Measurements from ENCODE around the gene TMEM92.

Gene TMEM92

GRCh38 chr17:50274142-50274896 lies at the start of gene TMEM92:
TMEM92 (plus strand) TSS chr17:50274466; CDS start chr17:50274502, 36 bp downstream.
- Mint-ChIP-seq H3K4me1 (ENCODE audit: low read depth) (peaks cover 4% of the 10 kb centered on the region), H3K27ac (no peak within 1 kb of the TSS), H3K27me3 (peaks cover 22% of the 10 kb centered on the region), H3K36me3 (no peaks in the 10 kb centered on the region), H3K9me3 (ENCODE audit: low read depth) (no peaks in the 10 kb centered on the region), H3K4me3 (no peak within 1 kb of the TSS)

DNA sequence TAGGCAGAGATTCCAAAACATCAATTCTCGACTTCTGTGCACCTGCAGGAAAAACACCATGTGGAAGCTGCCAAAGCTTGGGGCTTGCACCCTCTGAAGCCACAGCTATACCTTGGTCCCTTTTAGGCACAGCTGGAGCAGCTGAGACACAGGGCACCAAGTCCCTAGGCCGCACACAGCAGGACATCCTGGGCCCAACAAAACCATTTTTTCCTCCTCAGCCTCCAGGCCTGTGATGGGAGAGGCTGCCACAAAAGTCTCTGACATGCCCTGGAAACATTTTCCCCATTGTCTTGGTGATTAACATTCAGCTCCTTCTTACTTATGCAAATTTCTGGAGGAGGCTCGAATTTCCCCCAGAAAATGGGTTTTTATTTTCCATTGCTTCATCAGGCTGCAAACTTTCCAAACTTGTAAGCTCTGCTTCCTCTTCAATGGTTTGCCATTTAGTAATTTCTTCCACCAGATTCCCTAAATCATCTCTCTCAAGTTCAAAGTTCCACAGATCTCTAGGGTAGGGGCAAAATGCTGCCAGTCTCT lies 48.5 kb upstream of the TMEM92 start:
- Mint-ChIP-seq H3K9me3 (ENCODE audit: low read depth) (peaks cover 15% of the 10 kb centered on the region), H3K27me3 (no peaks in the 10 kb centered on the region), H3K27ac (no peak overlapping the region), H3K4me1 (ENCODE audit: low read depth) (peaks cover 4% of the 10 kb centered on the region), H3K4me3 (no peak overlapping the region), H3K36me3 (peaks cover 10% of the 10 kb centered on the region)

- H3K9me3 Mint-ChIP-seq (ENCODE audit: low read depth): no peaks in the 10 kb centered on the region
- no peaks in the 10 kb centered on the region for H3K36me3 Mint-ChIP-seq
- H3K4me1 Mint-ChIP-seq (ENCODE audit: low read depth): no peaks in the 10 kb centered on the region
- H3K27ac Mint-ChIP-seq: no peak overlapping the region
- no peak overlapping the region for H3K4me3 Mint-ChIP-seq
- peaks cover 14% of the 10 kb centered on the region for H3K27me3 Mint-ChIP-seq
Observed at GRCh38 chr17:50234581-50234980, 39.7 kb upstream of the TMEM92 start.

DNA sequence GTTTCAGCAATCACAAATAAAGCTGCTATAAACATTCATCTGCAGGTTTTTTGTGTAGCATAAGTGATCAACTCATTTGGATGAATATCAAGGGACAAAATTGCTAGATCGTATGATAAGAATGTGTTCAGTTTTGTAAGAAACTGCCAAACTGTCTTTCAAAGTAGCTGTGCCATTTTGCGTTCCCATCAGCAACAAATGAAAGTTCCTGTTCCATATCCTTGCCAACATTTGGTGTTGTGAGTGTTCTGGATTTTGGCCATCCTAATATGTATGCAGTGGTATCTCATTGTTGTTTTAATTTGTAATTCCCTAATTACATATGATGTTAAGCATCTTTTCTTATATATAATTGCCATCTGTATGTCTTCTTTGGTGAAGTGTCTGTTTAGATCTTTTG lies 36.4 kb upstream of the TMEM92 start:
- Mint-ChIP-seq H3K36me3 (peaks cover 3% of the 10 kb centered on the region), H3K4me3 (no peak overlapping the region), H3K9me3 (ENCODE audit: low read depth) (no peaks in the 10 kb centered on the region), H3K27ac (no peak overlapping the region), H3K4me1 (ENCODE audit: low read depth) (no peaks in the 10 kb centered on the region), H3K27me3 (peaks cover 19% of the 10 kb centered on the region)

- Mint-ChIP-seq H3K27ac (no peak overlapping the region), H3K4me1 (ENCODE audit: low read depth) (no peaks in the 10 kb centered on the region), H3K27me3 (peaks cover 21% of the 10 kb centered on the region), H3K4me3 (no peak overlapping the region), H3K36me3 (peaks cover 3% of the 10 kb centered on the region), H3K9me3 (ENCODE audit: low read depth) (no peaks in the 10 kb centered on the region)
Observed at GRCh38 chr17:50238601-50239280, 35.5 kb upstream of the TMEM92 start.

GRCh38 chr17:50239937-50240336 lies 34.3 kb upstream of the TMEM92 start:
- Mint-ChIP-seq H3K9me3 (ENCODE audit: low read depth) (no peaks in the 10 kb centered on the region), H3K36me3 (peaks cover 3% of the 10 kb centered on the region), H3K4me1 (ENCODE audit: low read depth) (no peaks in the 10 kb centered on the region), H3K4me3 (no peak overlapping the region), H3K27me3 (peaks cover 21% of the 10 kb centered on the region), H3K27ac (no peak overlapping the region)

- H3K9me3 Mint-ChIP-seq (ENCODE audit: low read depth): no peaks in the 10 kb centered on the region
- H3K27me3 Mint-ChIP-seq: peaks cover 21% of the 10 kb centered on the region
- H3K4me3 Mint-ChIP-seq: no peak overlapping the region
- no peak overlapping the region for H3K27ac Mint-ChIP-seq
- no peaks in the 10 kb centered on the region for H3K4me1 Mint-ChIP-seq (ENCODE audit: low read depth)
- H3K36me3 Mint-ChIP-seq: peaks cover 3% of the 10 kb centered on the region
Observed at GRCh38 chr17:50240851-50241250, 33.4 kb upstream of the TMEM92 start.

GRCh38 chr17:50241431-50241830 lies 32.8 kb upstream of the TMEM92 start:
- H3K4me3 Mint-ChIP-seq: no peak overlapping the region
- H3K4me1 Mint-ChIP-seq (ENCODE audit: low read depth): no peaks in the 10 kb centered on the region
- H3K27ac Mint-ChIP-seq: no peak overlapping the region
- H3K9me3 Mint-ChIP-seq (ENCODE audit: low read depth): no peaks in the 10 kb centered on the region
- H3K27me3 Mint-ChIP-seq: peaks cover 20% of the 10 kb centered on the region
- H3K36me3 Mint-ChIP-seq: peaks cover 3% of the 10 kb centered on the region

DNA sequence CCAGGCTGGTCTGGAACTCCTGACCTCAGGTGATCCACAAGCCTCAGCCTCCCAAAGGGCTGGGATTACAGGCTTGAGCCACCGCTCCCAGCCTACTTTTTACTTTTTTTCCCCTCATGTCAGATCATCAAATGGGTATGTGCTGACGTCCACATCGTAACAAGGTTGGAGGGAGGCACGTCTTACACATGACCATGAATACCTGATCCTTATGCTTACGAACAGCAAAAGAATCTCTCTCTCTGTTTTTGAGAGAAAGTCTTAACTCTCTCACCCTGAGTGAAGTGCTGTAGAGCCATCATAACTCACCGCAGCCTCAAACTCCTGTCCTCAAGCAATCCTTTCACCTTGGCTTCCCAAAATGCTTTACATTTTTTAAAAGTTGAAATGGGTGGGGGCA lies 29.5 kb upstream of the TMEM92 start:
- Mint-ChIP-seq H3K27me3 (peaks cover 25% of the 10 kb centered on the region), H3K9me3 (ENCODE audit: low read depth) (peaks cover 9% of the 10 kb centered on the region), H3K27ac (no peak overlapping the region), H3K4me3 (no peak overlapping the region), H3K36me3 (peaks cover 14% of the 10 kb centered on the region), H3K4me1 (ENCODE audit: low read depth) (no peaks in the 10 kb centered on the region)

GRCh38 chr17:50248255-50248654 lies 26.0 kb upstream of the TMEM92 start:
- Mint-ChIP-seq H3K27me3 (peaks cover 23% of the 10 kb centered on the region), H3K4me3 (no peak overlapping the region), H3K27ac (no peak overlapping the region), H3K4me1 (ENCODE audit: low read depth) (no peaks in the 10 kb centered on the region), H3K9me3 (ENCODE audit: low read depth) (peaks cover 9% of the 10 kb centered on the region), H3K36me3 (peaks cover 12% of the 10 kb centered on the region)

DNA sequence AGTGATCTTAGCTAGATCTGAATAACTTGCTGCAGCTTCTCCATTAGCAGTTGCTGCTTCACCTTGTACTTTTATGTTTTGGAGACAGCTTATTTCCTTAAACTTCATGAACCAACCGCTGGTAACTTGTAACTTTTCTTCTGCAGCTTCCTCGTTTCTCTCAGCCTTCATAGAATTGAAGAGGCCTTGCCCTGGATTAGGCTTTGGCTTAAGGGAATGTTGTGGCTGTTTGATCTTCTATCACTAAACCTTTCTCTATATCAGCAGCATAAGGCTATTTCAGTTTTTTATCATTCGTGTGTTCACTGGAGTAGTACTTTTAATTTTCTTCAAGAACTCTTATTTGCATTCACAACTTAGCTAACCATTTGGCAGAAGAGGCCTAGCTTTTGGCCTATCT lies 21.5 kb upstream of the TMEM92 start:
- Mint-ChIP-seq H3K4me3 (no peak overlapping the region), H3K27ac (no peak overlapping the region), H3K9me3 (ENCODE audit: low read depth) (peaks cover 9% of the 10 kb centered on the region), H3K36me3 (peaks cover 12% of the 10 kb centered on the region), H3K27me3 (peaks cover 20% of the 10 kb centered on the region), H3K4me1 (ENCODE audit: low read depth) (no peaks in the 10 kb centered on the region)

DNA sequence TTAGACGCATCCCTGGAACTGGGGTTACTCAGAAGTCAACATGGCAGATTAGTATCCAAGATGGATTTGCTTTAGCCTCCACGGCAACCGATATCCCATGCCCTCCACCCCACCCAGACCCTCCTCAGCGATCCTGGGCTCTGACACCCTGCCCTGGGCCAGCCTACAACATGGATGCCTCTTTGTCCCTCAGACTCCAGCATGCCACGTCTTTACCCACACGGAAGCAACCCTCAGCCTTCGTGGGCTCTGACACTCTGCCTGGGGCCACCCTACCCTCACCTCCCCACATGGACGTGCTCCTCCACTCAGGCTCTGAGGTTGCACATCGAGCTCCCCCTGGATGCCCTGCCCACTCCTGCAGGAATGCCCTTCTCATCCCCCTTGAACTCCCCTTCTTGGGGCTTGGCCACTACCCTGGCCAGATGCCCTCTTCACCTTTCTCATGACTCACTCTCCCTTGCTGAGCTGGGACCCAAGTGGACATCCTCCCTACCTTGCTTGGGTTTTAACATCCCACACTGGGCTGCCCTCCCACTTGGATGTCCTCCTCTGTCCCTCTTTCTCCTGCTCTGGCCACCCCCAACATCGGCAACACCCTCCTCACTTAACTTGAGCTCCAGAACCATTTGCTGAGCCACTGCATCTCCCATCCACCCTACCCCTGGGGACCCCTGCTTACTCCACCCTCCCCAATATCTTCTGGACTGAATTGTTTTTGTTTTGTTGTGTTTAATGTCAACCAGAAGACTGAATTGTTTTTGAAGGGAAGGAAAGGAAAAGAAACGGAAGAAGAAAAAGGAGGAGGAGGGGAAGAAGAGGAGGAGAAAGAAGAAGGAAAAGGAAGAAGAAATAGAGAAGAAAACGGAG lies 18.3 kb upstream of the TMEM92 start:
- Mint-ChIP-seq H3K9me3 (ENCODE audit: low read depth) (no peaks in the 10 kb centered on the region), H3K4me1 (ENCODE audit: low read depth) (no peaks in the 10 kb centered on the region), H3K27ac (no peak overlapping the region), H3K4me3 (no peak overlapping the region), H3K36me3 (no peaks in the 10 kb centered on the region), H3K27me3 (peaks cover 7% of the 10 kb centered on the region)

- Mint-ChIP-seq H3K27me3 (peaks cover 2% of the 10 kb centered on the region), H3K27ac (no peak overlapping the region), H3K4me1 (ENCODE audit: low read depth) (no peaks in the 10 kb centered on the region), H3K9me3 (ENCODE audit: low read depth) (no peaks in the 10 kb centered on the region), H3K4me3 (no peak overlapping the region), H3K36me3 (no peaks in the 10 kb centered on the region)
Observed at GRCh38 chr17:50256826-50257618, 17.2 kb upstream of the TMEM92 start.

DNA sequence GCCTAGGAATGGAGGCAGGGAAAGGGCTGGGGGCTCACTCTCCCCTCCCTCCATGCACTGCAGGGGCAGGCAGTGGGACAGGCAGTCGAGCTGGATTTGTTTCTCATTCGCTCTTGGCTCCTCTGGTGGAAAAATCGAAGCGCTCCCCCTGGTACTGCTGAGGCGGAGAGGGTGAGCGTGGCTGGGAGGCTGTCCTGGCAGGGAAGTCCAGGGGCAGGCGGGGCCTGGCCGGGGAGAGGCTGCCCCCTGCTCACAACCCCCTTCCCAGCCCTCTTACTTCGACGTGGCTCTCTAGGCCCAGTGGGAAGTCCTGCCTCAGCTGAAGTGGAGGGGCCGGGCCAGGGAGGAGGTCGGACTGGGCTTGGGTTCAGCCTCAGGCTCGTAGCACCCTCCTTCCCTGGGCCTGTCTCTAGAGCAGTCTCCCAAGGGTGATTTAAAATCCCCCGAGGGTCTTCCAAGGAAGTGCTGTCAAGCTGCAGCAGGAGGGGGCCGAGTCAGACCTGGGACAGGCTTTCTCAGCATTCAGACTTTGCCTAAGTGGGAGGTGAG lies 16.5 kb upstream of the TMEM92 start:
- H3K4me1 Mint-ChIP-seq (ENCODE audit: low read depth): no peaks in the 10 kb centered on the region
- no peak overlapping the region for H3K4me3 Mint-ChIP-seq
- H3K27me3 Mint-ChIP-seq: peaks cover 2% of the 10 kb centered on the region
- no peaks in the 10 kb centered on the region for H3K36me3 Mint-ChIP-seq
- H3K9me3 Mint-ChIP-seq (ENCODE audit: low read depth): no peaks in the 10 kb centered on the region
- H3K27ac Mint-ChIP-seq: no peak overlapping the region
